Stimulated activated memory B cell treated with anti-CD40 and anti-IgM and Interleukin-4, amounts not matched to agents 10 μg/mL and 1 μg/mL and 100 μg/mL, for 72 hours (primary cell): Measurements from ENCODE around the gene ARPC5L.

Source experiments
- ATAC-seq: fragments of 150-1000 bp; cut with Tn5 transposase; 2 replicates; pipeline ENCODE4 v1.10.0; 2021
- H3K27ac Mint-ChIP-seq: one replicate; pipeline ENCODE4 v1.8.0; 2022; ENCODE audit warnings: mild to moderate bottlenecking, mixed read lengths
- H3K27me3 Mint-ChIP-seq: one replicate; pipeline ENCODE4 v1.8.0; 2022; ENCODE audit warnings: mixed read lengths
- H3K36me3 Mint-ChIP-seq: one replicate; pipeline ENCODE4 v1.8.0; 2022; ENCODE audit warnings: mixed read lengths
- H3K4me1 Mint-ChIP-seq: one replicate; pipeline ENCODE4 v1.8.0; 2022; ENCODE audit warnings: mixed read lengths
- H3K4me3 Mint-ChIP-seq: one replicate; pipeline ENCODE4 v1.8.0; 2022; ENCODE audit warnings: mild to moderate bottlenecking, moderate library complexity, mixed read lengths
- H3K9me3 Mint-ChIP-seq: one replicate; pipeline ENCODE4 v1.8.0; 2022; ENCODE audit warnings: mixed read lengths

The ARPC5L gene

DNA sequence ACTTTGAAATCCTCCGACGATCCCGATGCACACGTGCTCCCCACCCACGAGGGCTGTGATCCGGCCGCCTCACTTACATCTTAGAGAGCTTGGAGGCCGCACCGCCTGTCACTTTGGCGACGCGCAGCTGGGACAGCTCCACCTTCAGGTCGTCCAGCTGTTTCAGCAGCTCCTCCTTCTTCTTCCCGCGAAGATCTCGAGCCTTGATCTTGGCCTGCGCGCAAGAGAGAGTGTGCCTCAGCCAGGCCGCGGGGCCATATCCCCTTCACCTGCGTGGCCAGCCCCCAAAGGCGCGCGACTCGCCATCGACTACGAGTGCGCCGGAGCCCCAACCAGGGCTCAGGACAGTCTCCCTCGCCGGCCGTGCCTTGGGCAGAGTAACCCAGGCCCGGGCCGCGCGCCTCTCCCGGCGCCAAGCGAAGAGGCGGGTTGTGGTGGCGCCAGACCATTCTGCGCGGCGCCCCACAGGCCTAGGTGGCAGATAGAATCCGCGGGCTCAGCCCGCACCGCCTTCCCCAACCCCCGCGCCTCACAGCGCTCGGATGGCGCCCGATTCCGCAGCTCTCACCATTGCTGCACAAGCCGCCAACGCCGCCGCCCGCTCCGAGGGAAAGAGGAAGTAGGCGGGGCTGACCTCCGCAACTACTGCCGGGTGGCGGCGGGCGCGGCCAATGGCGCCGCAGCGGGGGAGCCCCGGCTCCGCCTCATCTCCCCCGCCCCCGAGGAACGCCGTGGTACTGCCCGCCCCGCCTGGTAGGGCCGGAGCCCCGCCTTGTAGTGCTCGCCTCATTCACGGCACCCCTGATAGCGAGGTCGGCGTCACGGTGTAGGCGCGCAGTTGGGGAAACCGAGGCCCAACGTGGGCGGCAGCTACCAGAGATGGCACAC, at the start of gene ARPC5L, which contains the start of gene RPL35:
Gene ARPC5L (plus strand): TSS at position 789 of the 888 bp plus-strand sequence. CDS start 7,161 bp downstream, outside the sequence.
Gene RPL35 (minus strand): TSS at position 616 of the 888 bp plus-strand sequence. CDS start 45 bp downstream, at position 571.
- Mint-ChIP-seq H3K9me3 (no peaks in the 10 kb centered on the region), H3K4me1 (peaks cover 52% of the 10 kb centered on the region), H3K27me3 (no peaks in the 10 kb centered on the region), H3K36me3 (peaks cover 43% of the 10 kb centered on the region), H3K4me3 (peak within 1 kb of the TSS; percentile 86), H3K27ac (peak within 1 kb of the TSS; percentile 83)
- ATAC-seq, result peak; percentile 99

DNA sequence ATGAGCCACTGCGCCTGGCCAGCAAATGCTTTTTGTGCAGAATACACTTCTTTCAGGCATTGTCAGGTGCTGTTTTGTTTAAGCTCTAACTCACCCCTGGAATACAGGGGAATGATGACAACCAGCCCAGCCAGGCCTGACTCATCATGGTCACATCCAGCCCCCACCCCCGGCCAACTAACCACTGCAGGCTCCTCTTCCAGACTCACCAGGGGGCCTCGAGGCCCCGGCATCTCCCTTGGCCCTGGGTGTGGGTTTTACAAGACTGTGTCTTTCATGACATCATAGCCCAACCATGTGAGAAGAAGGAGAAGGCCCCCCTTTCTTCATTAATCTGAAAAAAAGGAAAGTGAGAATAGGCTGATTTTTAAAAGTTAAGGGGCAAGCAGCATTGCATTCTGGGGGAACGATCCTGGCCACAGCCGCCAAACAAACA, 49.5 kb upstream of the ARPC5L start:
- H3K27ac Mint-ChIP-seq, result no peak overlapping the region
- no peak overlapping the region for H3K4me3 Mint-ChIP-seq
- no peaks in the 10 kb centered on the region for H3K4me1 Mint-ChIP-seq
- no peaks in the 10 kb centered on the region for H3K36me3 Mint-ChIP-seq
- peaks cover 9% of the 10 kb centered on the region for H3K27me3 Mint-ChIP-seq
- ATAC-seq, result no peak
- no peaks in the 10 kb centered on the region for H3K9me3 Mint-ChIP-seq

DNA sequence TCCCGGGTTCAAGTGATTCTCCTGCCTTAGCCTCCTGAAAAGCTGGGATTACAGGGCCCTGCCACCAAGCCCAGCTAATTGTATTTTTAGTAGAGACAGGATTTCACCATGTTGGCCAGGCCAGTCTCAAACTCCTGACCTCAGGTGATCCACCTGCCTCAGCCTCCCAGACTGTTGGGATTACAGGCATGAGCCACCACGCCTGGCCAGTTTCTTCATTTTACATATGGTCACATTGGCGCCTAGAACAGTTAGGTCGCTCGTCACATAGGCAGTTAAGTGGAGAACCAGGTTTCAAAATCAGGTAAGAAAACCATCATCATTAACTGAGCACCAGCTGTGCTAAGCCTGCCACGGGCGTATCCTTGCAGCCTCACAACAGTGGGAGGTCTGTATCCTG, 48.9 kb upstream of the ARPC5L start:
- Mint-ChIP-seq H3K36me3 (no peaks in the 10 kb centered on the region), H3K27ac (no peak overlapping the region), H3K4me3 (no peak overlapping the region), H3K4me1 (peaks cover 1% of the 10 kb centered on the region), H3K27me3 (peaks cover 9% of the 10 kb centered on the region), H3K9me3 (no peaks in the 10 kb centered on the region)
- no peak for ATAC-seq

DNA sequence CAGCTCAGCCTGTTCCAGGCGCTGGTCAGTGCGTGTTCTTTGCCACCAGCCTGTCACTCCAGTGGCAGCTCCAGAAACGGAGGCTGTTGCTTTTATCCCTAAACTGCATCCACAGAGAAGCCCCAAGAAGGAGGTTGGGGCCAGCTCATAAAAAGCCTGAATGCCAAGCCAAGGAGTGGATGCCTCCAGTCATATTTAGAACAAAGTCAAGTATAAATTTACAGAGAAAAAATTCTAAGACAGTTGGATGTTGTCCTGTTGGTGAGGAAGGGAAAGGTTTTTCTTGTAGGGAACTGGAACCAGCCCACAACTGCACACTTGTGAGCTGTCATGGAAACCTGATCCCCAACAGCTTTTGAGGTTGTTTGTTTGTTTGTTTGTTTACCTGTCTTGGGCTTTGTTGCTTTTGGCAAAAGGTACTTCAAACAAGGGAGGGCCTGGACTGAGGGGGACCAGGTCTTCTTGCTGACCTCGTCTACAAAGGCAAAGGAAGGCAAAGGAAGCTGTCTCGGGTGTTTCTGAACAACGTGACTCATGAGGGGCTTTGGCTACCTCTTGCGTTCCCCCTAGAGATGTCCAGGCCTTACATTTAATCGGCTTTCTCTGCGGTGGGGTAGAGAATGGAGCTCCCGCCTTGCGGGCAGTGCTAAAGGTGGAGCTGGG, 48.3 kb upstream of the ARPC5L start:
- no peak overlapping the region for H3K27ac Mint-ChIP-seq
- peaks cover 9% of the 10 kb centered on the region for H3K27me3 Mint-ChIP-seq
- H3K4me3 Mint-ChIP-seq, result no peak overlapping the region
- ATAC-seq, result no peak
- peaks cover 7% of the 10 kb centered on the region for H3K4me1 Mint-ChIP-seq
- H3K36me3 Mint-ChIP-seq, result no peaks in the 10 kb centered on the region
- no peaks in the 10 kb centered on the region for H3K9me3 Mint-ChIP-seq

DNA sequence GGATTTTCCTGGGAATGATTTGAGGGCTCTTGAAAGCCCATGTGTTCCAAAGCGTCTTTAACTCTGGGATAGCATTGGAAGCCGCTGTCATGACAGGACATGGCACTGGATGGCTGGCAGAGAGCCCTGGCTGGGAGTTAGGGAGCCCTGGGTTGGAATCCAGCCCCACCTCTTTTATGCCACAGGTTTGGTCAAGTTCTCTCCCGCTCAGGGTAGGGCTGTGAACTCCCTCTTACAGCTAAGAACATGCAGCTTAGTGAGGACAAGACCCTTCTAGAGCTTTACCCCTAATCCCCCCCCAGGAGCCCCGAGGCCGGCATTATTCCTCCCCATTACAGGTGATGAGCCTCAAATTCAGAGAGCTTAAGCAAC, 47.8 kb upstream of the ARPC5L start:
- no peak for ATAC-seq
- Mint-ChIP-seq H3K4me1 (peaks cover 9% of the 10 kb centered on the region), H3K4me3 (no peak overlapping the region), H3K9me3 (no peaks in the 10 kb centered on the region), H3K36me3 (no peaks in the 10 kb centered on the region), H3K27ac (no peak overlapping the region), H3K27me3 (peaks cover 9% of the 10 kb centered on the region)

DNA sequence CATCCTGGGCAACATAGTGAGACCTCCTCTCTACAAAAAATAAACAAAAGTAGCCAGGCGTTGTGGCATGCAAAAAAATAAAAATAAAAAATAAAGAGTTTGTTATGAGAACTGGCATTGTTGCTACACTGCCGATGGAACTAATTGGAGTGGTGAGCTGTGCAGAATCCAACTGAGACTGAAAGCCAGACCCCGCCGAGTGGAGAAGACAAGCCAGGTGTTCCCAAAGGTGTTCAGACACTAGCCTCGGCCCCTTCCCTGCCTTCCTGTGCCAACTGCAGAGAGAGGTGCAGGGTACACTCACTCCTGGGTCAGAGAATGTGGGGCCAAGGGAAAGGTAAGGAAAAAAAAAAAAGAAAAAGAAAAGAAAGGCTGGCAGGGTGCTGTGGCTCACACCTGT, 46.3 kb upstream of the ARPC5L start:
- no peak for ATAC-seq
- H3K9me3 Mint-ChIP-seq, result no peaks in the 10 kb centered on the region
- H3K27ac Mint-ChIP-seq, result no peak overlapping the region
- no peak overlapping the region for H3K4me3 Mint-ChIP-seq
- H3K4me1 Mint-ChIP-seq, result peaks cover 9% of the 10 kb centered on the region
- H3K27me3 Mint-ChIP-seq, result peaks cover 20% of the 10 kb centered on the region
- no peaks in the 10 kb centered on the region for H3K36me3 Mint-ChIP-seq

DNA sequence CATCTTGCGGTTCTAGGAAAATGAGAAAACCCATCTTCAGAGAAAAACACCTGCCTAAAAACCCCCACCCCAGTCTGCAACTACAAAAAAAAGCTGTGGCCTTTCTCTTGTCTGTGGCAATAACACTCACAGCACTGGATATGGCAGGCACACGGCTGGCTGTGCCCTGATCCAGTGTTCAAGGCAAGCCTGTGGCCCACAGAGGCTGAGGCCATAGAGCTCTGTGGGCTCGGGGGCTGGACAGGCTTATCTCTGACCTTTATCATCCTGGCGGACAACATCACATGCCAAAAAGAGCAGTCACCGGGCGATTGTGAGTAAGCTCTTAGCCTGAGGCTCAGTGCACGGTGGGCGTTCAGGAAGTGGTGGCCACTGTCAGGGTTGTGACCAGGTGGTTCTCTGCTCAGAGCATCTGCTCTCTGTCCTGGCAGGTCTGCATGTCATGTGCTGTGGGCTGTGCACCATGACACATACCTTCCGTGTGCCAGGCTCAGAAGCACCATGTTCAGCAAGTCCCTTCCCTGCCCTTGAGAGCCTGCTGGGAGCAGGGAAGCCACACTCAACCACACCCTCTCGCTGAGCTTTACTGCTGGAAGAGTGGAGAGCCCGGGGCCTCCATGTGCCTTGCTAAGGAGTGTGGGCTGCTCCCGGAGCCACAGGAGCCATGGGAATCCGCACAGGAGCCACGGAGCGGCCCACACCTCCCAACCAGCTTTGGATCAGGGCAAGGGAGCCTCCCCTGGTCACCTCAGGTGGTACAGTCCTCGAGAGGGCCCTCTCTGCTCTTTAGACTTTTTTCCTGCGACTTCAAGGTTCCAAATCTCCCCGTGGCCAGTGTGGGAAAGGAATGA, 43.3 kb upstream of the ARPC5L start:
- no peaks in the 10 kb centered on the region for H3K36me3 Mint-ChIP-seq
- peak; percentile 84 for ATAC-seq
- H3K27me3 Mint-ChIP-seq, result peaks cover 28% of the 10 kb centered on the region
- H3K27ac Mint-ChIP-seq, result peak overlapping the region; percentile 64
- no peak overlapping the region for H3K4me3 Mint-ChIP-seq
- no peaks in the 10 kb centered on the region for H3K9me3 Mint-ChIP-seq
- peaks cover 9% of the 10 kb centered on the region for H3K4me1 Mint-ChIP-seq

DNA sequence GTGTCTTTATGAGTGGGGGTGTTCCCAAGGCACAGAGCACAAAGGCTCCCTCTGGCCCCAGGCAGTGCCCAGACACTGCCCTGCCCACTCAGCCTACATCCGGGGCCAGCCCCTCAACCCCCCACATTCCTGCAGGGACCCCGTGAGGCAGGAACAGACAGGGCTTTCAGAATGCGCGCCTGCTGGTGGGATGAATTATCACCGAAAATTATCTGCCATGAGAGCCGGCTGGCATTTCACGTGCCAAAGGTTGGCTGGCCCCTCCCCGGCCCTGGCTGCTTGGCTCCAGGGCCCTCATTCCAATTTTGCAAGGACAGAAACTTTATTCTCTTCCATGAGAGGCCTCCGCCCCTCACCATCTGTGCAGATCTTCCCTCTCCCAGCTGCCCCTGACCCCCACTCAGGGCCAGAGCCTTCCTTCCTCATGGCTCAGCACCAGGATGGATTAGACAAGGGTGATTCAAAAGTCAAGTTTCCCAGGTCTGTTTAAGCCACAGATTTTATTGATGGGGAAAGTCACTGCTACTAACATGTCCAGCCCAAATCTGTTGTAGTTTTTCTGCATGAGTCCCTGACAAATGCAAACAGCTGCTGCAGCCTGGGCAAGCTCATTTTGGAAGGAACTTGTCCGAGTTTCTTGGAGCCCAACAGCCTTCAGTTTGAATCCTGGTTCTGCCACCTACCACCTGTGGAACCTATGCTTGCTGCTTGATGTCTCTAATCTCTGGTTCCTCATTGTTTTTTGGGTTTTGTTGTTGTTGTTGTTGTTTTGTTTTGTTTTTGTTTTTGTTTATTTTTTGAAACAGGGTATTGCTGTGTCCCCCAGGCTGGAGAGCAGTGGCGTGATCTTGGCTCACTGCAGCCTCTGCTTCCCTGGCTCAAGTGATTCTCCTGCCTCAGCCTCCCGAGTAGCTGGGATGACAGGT, 41.0 kb upstream of the ARPC5L start:
- H3K9me3 Mint-ChIP-seq, result no peaks in the 10 kb centered on the region
- H3K4me1 Mint-ChIP-seq, result peaks cover 17% of the 10 kb centered on the region
- H3K27ac Mint-ChIP-seq, result no peak overlapping the region
- no peak for ATAC-seq
- H3K4me3 Mint-ChIP-seq, result no peak overlapping the region
- H3K36me3 Mint-ChIP-seq, result no peaks in the 10 kb centered on the region
- H3K27me3 Mint-ChIP-seq, result peaks cover 28% of the 10 kb centered on the region

DNA sequence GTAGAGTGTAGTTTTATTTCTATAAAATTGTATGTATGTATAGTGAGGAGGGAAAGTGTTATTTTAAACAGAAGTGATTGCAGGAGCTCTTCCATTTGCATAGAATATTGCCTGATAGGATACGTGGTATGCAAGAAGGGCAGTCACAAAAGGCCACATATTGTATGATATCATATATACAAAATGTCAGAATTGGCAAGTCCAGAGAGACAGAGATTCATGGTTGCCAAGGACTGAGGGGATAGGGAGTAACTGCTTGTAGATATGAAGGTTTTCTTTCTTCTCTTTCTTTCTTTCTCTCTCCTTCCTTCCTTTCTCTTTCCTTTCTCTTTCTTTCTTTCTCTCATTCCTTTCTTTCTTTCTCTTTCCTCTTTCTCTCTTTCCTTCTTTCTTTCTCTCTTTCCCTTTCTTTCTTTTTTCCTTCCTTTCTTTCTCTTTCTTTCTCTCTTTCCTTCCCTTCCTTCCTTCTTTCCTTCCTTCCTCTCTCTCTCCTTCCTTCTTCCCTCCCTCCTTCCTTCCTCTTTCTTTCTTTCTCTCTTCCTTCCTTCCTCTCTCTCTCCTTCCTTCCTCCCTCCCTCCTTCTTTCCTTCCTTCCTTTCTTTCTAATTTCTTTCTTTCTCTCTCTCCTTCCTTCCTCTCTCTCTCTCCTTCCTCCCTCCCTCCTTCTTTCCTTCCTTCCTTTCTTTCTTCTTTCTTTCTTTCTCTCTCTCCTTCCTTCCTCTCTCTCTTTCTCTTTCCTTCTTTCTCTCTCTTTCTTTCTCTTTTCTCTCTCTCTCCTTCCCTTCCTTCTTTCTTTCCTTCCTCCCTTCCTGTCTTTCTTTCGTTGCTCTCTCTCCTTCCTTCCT, 33.2 kb upstream of the ARPC5L start:
- Mint-ChIP-seq H3K9me3 (peaks cover 5% of the 10 kb centered on the region), H3K4me1 (peaks cover 15% of the 10 kb centered on the region), H3K27me3 (peaks cover 22% of the 10 kb centered on the region), H3K27ac (peak overlapping the region; percentile 26), H3K4me3 (no peak overlapping the region), H3K36me3 (no peaks in the 10 kb centered on the region)
- no peak for ATAC-seq

DNA sequence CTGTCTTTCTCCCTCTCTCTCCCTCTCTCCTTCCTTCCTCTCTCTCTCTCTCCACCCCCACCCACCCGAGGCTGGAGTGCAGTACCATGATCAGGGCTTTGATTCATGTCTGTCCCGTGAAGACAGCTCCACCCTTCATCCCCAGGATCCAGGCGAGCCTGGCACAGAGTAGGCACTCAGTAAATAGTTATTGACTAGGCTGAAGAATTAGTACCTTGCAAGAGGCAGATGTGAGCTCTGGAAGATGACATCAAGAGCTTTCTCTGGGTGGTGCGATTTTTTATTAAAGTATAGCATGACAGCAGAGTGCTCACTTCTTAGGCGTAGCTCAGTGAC, 32.6 kb upstream of the ARPC5L start:
- no peak for ATAC-seq
- Mint-ChIP-seq H3K36me3 (no peaks in the 10 kb centered on the region), H3K9me3 (peaks cover 5% of the 10 kb centered on the region), H3K27ac (peak overlapping the region; percentile 26), H3K27me3 (peaks cover 26% of the 10 kb centered on the region), H3K4me3 (no peak overlapping the region), H3K4me1 (peaks cover 11% of the 10 kb centered on the region)

DNA sequence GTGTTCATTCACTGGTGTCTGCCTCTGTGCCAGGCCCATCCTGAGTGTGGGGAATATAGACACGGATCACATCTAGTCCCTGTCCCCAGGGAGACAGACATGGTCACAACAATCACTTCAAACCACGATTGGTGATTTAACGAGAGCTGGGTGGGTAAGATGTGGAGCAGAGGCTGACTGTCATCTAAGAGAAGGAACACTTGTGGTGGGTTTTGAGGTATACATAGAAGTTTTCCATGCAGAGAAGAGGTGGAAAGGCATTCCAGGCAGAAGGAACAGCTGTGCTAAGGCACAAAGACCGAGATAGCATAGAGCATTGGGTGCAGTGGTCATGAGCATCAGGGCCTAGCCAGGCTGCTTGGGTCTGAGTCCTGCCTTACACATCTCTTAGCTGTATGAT, 31.3 kb upstream of the ARPC5L start:
- no peaks in the 10 kb centered on the region for H3K36me3 Mint-ChIP-seq
- H3K9me3 Mint-ChIP-seq, result peaks cover 5% of the 10 kb centered on the region
- H3K27ac Mint-ChIP-seq, result no peak overlapping the region
- no peak overlapping the region for H3K4me3 Mint-ChIP-seq
- H3K27me3 Mint-ChIP-seq, result peaks cover 38% of the 10 kb centered on the region
- no peak for ATAC-seq
- peaks cover 8% of the 10 kb centered on the region for H3K4me1 Mint-ChIP-seq

DNA sequence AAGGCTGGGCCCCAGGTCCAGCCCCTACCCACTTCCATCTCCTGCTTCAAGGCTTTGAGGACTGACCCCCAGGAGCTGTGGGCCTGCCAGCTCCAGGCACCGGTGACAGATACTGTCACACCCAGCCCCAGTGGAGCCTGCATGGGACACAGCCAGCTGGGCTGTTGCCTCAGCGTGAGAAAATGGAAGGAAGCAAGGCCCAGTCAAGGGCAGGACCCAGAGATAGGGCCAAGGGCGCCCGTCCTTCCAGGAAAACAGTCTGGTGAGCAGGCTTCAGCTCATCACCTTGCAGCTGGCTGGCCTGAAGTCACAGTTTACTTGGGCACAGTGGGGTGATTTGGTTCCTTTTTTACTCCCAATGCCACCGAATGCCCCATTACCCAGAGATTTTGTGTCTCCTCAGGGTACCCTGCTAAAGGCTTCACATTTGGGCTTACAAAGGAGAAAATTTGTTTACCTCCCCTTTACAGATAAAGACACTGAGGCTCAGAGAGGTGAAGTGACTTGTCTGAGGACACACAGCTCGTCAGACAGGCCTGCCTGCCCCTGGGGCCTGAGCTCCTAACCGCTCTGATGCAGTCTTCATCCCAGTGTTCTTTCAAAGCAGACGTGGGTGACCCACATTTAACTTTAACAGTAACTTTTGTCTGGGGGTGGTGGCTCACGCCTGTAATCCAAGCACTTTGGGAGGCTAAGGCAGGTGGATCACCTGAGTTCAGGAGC, 30.1 kb upstream of the ARPC5L start:
- Mint-ChIP-seq H3K36me3 (no peaks in the 10 kb centered on the region), H3K27ac (no peak overlapping the region), H3K4me3 (no peak overlapping the region), H3K9me3 (peaks cover 5% of the 10 kb centered on the region), H3K4me1 (peaks cover 8% of the 10 kb centered on the region), H3K27me3 (peaks cover 44% of the 10 kb centered on the region)
- no peak for ATAC-seq

DNA sequence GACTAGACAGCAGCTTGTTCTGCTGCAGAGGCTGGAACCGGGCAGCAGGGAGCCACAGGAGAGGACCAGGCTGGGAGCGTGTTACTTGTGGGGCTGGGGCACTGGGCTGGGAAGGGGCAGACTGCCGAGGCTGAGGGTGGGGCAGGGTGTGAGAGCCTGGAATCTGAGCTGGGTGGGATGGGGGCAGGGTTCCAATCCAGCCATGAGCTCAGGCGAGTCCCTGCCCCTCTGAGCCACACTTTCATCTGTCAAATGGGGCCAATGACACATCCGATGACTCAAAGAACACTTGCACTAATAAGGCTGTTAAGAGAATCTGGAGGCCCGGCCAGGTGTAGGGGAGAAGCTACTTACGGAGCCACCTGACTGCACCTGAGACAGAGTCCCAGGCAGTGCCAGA, 27.3 kb upstream of the ARPC5L start:
- no peak overlapping the region for H3K27ac Mint-ChIP-seq
- peaks cover 48% of the 10 kb centered on the region for H3K27me3 Mint-ChIP-seq
- no peak for ATAC-seq
- H3K36me3 Mint-ChIP-seq, result no peaks in the 10 kb centered on the region
- H3K4me3 Mint-ChIP-seq, result no peak overlapping the region
- no peaks in the 10 kb centered on the region for H3K4me1 Mint-ChIP-seq
- no peaks in the 10 kb centered on the region for H3K9me3 Mint-ChIP-seq
